Right renal pelvis (tissue), 4 donors: Measurements from ENCODE around the gene SPG21. TPM values are rescaled to one million over a fixed set of nuclear protein-coding genes. Genes with fewer than 3 reads are reported as not detected.

Experiments used
- polyA plus RNA-seq, 4 donors: library from polyadenylated mRNA; unstranded; fragments of 120-200 nt; gene quantifications; one replicate each; pipeline ENCODE4 v1.2.1, GENCODE V29; 2013; ENCODE audit not compliant: insufficient read length in 4 of 4

SPG21 gene
- polyA plus RNA-seq, 4 donors, result 106 to 125 (median 115) TPM

Other genes with a start within 250 kb of the SPG21 start
- gene RBPMS2, start 214.3 kb downstream of the SPG21 start, polyA plus RNA-seq, result 10 to 100 TPM; 11.8 to 13.5 (median 13.0) TPM
- 1 to 10 TPM; 5.9 to 9.2 (median 8.6) TPM for gene PIF1, start 164.3 kb downstream of the SPG21 start, polyA plus RNA-seq
- 10 to 100 TPM; 16.2 to 20.6 (median 18.7) TPM for gene PLEKHO2, start 148.0 kb downstream of the SPG21 start, polyA plus RNA-seq
- 1 to 10 TPM; 4.8 to 6.8 (median 5.3) TPM for gene ANKDD1A, start 78.0 kb downstream of the SPG21 start, polyA plus RNA-seq
- gene MTFMT, start 39.7 kb upstream of the SPG21 start, polyA plus RNA-seq, result 10 to 100 TPM; 14.9 to 16.4 (median 15.7) TPM
- gene SLC51B, start 55.5 kb upstream of the SPG21 start, polyA plus RNA-seq, result 10 to 100 TPM; 10.8 to 11.7 (median 10.9) TPM
- gene RASL12, start 78.1 kb upstream of the SPG21 start, polyA plus RNA-seq, result 1 to 10 TPM; 5.9 to 8.6 (median 7.0) TPM
- under 1 TPM; 0.06 to 0.11 (median 0.09) TPM for gene KBTBD13, start 86.8 kb upstream of the SPG21 start, polyA plus RNA-seq
- gene UBAP1L, start 125.3 kb upstream of the SPG21 start, polyA plus RNA-seq, result 1 to 10 TPM; 3.0 to 5.7 (median 3.6) TPM
- gene PDCD7, start 143.9 kb upstream of the SPG21 start, polyA plus RNA-seq, result 10 to 100 TPM; 27.5 to 32.9 (median 31.5) TPM
- 10 to 100 TPM; 56.7 to 75.9 (median 70.6) TPM for gene CLPX, start 195.4 kb upstream of the SPG21 start, polyA plus RNA-seq
- gene CILP, start 221.6 kb upstream of the SPG21 start, polyA plus RNA-seq, result 1 to 10 TPM; 3.1 to 4.3 (median 3.8) TPM